GM18517 (cell line): ENCODE data around the gene PNISR.
"Not testable (repeated sequence)": the region's sequence is repeated elsewhere in the genome, so short reads cannot be mapped to it uniquely, and the experiment has no call there.

Experiments
- ATAC-seq: cut with Tn5 transposase; IDR thresholded peaks from one replicate; pipeline ENCODE4 v1.9.1; 2021; ENCODE audit warnings: mild to moderate bottlenecking, moderate library complexity; ENCODE audit not compliant: unreplicated experiment

Gene PNISR, protein sequence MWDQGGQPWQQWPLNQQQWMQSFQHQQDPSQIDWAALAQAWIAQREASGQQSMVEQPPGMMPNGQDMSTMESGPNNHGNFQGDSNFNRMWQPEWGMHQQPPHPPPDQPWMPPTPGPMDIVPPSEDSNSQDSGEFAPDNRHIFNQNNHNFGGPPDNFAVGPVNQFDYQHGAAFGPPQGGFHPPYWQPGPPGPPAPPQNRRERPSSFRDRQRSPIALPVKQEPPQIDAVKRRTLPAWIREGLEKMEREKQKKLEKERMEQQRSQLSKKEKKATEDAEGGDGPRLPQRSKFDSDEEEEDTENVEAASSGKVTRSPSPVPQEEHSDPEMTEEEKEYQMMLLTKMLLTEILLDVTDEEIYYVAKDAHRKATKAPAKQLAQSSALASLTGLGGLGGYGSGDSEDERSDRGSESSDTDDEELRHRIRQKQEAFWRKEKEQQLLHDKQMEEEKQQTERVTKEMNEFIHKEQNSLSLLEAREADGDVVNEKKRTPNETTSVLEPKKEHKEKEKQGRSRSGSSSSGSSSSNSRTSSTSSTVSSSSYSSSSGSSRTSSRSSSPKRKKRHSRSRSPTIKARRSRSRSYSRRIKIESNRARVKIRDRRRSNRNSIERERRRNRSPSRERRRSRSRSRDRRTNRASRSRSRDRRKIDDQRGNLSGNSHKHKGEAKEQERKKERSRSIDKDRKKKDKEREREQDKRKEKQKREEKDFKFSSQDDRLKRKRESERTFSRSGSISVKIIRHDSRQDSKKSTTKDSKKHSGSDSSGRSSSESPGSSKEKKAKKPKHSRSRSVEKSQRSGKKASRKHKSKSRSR

GRCh38 chr6:99424761-99425646 is at the start of gene PNISR:
PNISR (minus strand) TSS chr6:99425308; CDS start chr6:99414659, 10,649 bp downstream.
- peak; percentile 91 for ATAC-seq

- ATAC-seq, result no peak
Observed at GRCh38 chr6:99473730-99474129, 48.6 kb upstream of the PNISR start.

DNA sequence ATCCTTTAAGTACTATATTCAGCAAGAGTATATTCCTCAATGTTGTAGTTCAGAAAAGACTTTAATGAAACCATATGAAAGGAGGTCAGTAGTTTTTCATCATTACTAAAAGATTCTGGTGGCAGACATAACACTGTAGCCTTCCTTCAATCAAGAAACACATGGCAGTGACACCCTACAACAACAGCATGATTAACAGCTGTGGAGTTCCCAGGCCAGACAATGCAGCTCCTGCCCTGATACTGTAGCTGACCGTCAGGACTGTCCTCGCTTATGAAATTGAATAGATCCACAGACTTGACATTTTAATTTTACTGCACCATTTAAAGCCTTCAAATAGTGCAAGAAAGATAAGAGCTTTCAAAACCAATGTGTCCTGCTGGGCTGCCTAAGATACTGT is 46.5 kb upstream of the PNISR start:
- ATAC-seq, result no peak

DNA sequence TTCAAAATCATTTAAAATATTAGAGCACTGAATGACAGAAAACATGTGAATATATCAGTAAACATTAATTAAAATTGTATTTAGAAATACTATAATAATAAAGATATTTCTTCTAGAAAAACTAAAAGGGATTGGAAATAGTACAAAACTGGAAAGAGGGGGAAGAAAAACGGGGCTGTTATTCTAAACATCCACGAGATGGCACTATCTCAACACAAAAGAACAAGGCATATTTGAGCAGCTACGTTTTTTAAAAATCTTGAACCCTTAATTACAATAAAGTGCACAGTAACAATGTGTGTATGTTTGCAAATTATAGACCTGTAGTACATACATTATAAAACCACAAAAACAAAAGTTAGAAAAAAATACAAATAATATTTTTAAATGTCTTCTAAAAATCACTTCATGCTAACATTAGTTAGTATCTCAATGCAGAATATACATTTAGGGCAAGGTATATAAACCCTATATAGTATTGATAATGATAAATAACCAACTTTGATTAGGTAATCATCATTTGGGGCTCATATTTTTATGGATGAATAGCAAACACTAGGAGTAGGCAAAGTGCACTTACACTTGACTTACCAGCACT is 42.5 kb upstream of the PNISR start:
- ATAC-seq, result peak; percentile 54

DNA sequence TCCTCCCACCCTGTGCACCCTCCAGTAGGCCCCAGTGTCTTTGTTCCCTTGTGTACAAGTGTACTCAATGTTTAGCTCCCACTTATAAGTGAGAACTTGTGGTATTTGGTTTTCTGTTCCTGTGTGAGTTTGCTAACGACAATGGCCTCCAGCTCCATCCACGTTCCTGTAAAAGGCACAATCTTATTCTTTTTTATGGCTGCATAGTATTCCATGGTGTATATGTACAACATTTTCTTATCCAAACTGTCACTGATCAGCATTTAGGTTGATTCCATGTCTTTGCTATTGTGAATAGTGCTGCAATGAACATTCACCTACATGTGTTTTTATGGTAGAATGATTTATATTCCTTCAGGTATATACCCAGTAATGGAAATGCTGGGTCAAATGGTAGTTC is 34.0 kb upstream of the PNISR start:
- not testable (repeated sequence) for ATAC-seq

DNA sequence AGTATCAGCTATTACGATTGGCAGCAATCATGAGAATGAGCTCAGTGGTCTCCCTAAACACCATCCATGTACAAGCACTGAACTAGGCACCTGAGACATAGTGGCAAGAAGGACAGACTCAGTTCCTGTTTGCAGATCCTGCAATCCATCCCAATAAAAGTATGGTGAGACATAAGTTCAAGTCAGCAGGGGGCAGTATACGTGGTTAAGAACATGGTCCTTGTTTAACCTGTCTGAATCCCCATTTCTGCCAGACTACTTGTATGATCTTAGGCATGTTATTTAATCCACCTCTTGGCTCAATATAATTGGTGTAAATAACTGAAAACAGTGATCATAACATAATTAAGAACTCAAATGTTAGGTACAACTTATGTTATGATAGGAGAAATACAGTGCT is 33.2 kb upstream of the PNISR start:
- ATAC-seq, result no peak

DNA sequence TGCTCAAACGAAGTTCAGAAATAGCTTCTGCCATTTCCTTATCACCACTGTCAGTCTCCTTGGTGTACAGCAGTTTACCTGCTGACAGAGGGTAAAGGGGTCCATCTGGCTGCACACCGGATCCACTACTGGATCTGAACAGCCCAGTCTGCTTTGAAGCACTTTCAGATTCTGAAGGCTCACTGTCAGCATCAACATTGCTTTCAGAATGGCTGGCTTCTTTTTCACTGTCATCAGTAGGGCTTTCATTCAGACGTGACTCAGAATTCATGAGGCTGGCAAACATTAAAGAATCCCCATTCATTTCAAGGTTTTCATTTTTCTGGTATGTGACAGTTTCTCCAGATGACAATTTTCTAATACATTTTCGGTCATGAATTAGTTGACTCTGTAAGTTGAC is 21.0 kb upstream of the PNISR start:
- ATAC-seq, result peak; percentile 65

DNA sequence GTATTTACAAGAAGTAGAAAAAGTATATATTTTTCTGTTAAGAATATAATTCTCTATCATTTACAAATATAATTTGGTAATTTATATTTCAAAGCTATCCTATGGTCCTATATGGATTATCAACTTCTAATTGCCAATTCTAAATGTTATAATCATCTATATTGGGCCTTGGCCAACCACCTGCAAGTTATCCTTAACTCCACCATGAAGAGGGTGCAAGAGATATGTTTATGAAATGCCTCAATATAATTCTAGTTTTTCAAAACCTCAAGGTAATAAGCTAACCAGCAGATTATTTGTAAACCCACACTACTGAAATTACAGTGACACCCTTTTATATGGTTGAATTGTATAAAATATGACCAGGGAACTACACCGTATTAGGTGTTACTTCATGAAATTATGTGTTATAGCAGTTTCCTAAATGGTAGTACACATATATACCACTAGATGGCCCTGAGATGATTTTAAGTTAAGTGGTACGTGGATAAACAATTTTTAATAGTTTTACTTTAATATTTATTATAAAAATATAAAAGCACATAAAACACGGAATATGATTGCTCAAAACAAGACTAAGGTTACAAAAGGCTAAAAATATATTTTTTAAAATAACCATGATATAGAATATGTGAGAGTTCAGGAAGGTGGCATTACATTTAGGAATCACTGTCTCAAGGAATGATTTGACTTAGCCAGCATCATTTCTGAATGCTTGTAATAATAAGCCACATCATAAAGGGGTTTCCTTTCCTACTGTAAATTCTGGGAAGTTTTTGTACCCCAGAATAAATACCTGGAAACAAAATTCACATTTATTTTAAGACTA is 9.8 kb upstream of the PNISR start:
- peak; percentile 87 for ATAC-seq

DNA sequence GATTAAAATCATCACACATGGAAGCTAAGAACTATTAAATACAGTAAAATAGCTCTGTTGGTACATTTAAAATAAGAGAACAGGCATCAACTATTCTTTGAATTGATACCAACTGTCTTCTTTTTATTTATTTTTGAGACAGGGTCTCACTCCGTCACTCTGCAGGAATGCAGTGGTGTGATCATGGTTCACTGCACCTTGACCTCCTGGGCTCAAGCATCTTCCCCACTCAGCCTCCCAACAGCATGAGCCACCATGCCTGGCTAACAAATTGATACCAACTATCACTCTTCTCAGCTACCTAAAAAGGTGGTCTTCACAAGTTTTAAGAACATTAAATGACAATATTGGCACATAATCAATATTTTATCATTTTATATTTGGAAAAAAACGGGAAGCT is 7.8 kb upstream of the PNISR start:
- no peak for ATAC-seq

GRCh38 chr6:99431901-99432300 is 6.8 kb upstream of the PNISR start:
- no peak for ATAC-seq

GRCh38 chr6:99427988-99428387 is 2.9 kb upstream of the PNISR start:
- ATAC-seq, result no peak

DNA sequence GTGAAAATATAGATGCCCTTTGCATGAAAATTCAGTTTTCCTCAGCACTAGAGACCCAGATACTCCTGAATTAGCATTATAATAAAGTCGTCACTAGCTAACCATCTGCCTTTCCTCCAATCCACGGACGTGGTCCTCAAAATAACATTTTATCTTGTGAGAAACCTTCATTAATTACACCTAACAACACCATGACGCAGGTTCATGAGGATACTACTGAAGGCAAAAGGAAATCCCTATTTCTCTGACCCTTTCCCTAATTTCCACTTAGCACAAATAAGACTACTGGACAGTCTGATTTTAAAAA is 1.3 kb upstream of the PNISR start:
- no peak for ATAC-seq

GRCh38 chr6:99425647-99426450 is 741 bp upstream of the PNISR start:
- ATAC-seq, result peak; percentile 54

DNA sequence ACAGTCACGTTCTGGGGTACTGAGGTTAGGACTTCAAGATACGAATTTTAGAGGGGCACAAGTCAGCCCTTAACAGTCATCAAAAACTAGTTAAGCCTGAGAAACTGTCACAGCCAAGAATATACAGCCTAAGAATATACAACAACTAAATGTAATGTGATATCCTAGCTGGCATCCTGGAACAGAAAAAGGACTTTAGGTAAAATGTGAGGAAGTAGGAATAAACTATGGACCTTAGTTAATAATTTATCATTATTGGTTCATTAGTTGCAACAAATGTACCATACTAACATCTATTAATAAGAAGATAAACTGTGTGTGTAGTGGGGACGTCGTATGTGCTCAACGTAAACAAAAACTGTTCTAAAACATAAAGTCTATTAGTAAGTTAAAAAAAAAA is 1.1 kb downstream of the PNISR start:
- no peak for ATAC-seq

- no peak for ATAC-seq
Observed at GRCh38 chr6:99422912-99423311, 2.2 kb downstream of the PNISR start.

DNA sequence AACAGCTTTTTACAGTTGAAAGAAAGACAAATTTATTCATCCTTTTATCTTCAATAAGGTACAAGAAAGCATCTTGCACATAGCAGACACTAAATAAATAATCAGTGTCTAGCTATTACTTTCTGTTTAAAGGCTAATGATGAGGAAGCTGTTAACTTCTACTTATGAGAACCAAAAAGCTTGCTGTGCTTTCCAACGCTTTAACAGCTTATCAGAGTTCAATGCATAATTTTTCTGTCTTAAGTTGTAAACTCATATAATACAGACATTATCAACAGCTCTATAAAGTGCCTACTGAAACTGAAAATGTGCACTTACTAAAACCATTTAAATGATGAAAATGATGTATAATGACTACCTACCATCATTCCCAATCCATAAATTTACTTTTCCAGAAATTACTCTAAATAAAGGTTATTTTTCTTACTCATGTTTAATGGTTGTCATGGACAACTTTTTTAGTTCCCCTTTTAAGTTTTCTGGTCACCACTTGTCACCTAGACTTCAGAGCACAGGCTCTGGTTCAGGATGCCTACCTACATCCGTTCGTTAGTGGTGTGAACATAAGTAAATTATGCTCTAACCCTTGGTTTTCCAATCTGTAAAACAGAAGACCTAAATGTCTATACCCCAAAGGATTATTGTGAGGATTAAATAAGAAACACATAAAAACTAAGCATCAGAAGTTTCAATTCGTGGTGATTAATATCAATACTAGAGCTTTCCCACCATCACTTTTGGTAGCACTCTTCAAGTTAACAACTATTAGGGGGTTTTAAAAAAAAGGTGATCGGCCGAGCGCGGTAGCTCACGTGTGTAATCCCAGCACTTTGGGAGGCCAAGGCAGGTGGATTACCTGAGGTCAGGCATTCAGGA is 8.0 kb downstream of the PNISR start:
- peak; percentile 85 for ATAC-seq

GRCh38 chr6:99416226-99416625 is 8.9 kb downstream of the PNISR start:
- ATAC-seq, result no peak

- ATAC-seq, result no peak
Observed at GRCh38 chr6:99415446-99415845, 9.7 kb downstream of the PNISR start.
